ENCODE results near the gene EPHA6.

DNA sequence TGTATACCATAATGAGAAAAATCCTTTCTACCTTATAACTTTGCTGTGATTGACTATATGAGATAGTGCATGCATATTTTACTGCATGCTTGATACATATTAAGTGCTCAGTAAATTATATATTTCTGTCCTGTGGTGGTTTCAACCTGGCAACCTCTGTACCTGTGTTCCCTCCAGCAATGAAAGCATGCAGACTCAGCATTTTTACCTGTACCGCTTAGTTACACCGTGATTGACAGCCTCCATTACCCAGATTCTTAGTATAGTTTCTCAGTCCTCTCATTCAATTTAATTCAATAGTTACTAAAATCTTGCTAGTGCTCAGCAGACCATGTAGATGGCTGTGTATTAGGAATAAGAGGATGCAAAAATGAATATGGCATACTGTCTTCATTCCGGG is 386.0 kb downstream of the EPHA6 start:
- TF ChIP-seq EZH2 (IDR thresholded peaks at IDR 0.05), result no peak
- no peak for TF ChIP-seq POLR2AphosphoS5 (IDR thresholded peaks at IDR 0.05; ENCODE audit: borderline replicate concordance, low read depth, low read length)
- no peak for TF ChIP-seq FOXP2 (optimal IDR thresholded peaks at IDR 0.05; ENCODE audit: control extremely low read depth, extremely low read length, insufficient read depth)

Data from SK-N-MC (cell line).